Islet of Langerhans (tissue), 1 donor: Measurements from ENCODE around the gene LRRC75B.
"Not testable (repeated sequence)": the region's sequence is repeated elsewhere in the genome, so short reads cannot be mapped to it uniquely, and the experiment has no call there.

Experiments used
- FAIRE-seq: peaks from one replicate; lab custom pipeline; 2011; peaks lifted over from hg19 to GRCh38; lab: Jason Lieb, UNC

The LRRC75B gene

DNA sequence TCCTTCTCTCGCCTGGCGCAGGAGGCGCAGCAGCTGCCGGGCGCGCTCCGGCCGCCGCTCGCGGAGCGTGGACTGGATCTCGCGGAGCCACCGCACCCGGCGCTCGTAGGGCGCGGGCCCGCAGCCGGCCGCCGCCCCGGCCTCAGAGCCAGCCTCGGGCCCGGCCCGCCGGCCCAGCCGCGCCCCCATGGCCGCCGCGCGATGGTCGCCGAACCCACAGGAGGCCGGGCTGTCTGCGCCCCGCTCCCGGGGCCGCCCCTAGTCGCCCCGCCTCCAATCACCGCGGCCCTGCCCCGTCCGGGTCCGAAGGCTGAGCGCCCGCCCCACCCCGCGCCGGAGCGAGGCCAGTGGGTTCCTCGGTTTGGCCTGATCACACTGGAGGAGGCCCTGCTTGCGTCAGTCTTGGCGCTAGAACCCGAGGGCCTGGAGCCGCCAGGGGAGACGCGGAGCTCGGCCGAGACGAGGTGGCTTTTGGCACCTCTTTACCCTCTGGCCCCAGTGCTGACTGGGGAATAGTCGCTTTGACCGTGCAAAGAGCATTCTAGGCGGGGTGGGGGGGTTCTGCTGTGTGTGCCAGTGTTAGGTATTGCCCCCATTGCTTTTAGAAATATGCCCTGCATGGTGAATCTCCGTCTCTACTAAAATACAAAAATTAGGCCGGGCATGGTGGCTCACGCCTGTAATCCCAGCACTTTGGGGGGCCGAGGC lies at the start of gene LRRC75B:
Gene LRRC75B (minus strand): TSS at position 223 of the 708 bp plus-strand sequence. CDS start 34 bp downstream, at position 189.
- no peak for FAIRE-seq

DNA sequence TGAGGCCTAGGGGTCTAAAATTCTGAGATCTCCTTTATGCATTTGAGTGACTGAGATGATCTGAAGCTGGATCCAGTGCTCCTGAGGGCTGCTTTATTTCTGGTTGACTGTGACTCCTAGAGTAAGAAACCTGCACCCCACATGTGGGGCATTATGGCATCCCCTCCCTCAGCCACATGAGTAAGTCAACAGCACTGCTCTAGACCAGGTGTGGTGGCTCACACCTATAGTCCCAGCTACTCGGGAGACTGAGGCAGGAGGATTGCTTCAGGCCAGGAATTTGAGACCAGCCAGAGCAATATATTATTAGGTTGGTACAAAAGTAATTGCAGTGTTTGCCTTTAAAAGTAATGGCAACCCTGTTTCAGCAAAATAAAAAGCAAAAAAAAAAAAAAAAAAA lies 49.4 kb upstream of the LRRC75B start:
- FAIRE-seq: not testable (repeated sequence)

GRCh38 chr22:24636513-24636912 lies 43.6 kb upstream of the LRRC75B start:
- not testable (repeated sequence) for FAIRE-seq

- FAIRE-seq: not testable (repeated sequence)
Measured at GRCh38 chr22:24634776-24635389, 42.0 kb upstream of the LRRC75B start.

DNA sequence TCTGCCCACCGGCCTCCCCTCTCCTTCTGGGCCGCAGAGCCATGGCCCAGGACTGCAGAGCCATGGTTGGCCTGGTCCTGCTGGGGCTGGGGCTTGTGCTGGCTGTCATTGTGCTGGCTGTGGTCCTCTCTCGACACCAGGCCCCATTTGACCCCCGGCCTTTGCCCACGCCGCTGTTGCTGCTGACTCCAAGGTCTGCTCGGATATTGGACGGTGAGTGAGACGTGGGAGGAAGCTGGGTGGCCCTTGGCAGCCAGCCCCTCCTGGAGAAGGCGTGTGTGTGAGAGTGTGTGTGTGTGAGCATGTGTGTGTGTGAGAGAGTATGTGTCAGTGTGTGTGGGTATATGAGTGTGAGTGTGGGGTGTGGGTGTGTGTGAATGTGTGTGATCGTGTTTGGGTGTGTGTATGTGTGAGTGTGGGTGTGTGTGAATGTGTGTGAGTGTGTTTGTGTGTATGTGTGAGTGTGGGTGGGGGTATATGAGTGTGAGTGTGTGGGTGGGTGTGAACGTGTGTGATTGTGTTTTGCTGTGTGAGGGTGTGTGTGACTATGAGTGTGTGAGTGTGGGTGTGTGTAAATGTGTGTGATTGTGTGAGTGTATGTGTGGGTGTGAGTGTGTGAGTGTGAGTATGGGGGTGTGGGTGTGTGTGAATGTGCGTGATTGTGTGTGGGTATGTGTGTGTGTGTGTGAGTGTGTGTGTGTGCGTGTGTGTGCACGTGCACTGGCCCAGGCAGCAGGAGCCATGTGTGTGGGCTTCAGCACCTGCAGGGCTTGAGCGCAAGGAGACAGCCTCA lies 40.6 kb upstream of the LRRC75B start:
- not testable (repeated sequence) for FAIRE-seq

DNA sequence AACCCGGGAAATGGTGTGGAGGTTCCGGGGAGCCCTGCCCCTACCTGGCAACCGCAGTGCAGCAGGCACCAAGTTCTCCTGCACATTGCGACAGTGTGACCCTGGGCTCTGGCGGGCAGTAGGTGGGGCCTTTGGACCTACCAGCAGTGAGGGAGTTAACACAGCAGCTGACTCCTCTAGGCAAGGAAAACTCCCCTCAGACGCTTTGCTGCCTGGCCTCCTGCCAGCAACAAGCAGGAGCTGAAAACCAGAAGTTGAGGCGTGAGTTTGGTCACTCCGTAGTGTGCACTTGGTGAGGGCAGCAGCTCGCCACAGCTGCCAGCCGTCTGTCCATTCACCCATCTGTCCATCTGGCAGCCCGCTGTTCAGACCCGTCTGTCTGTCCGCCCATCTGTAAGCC lies 39.8 kb upstream of the LRRC75B start:
- FAIRE-seq: not testable (repeated sequence)

GRCh38 chr22:24631430-24632122 lies 38.7 kb upstream of the LRRC75B start:
- not testable (repeated sequence) for FAIRE-seq

DNA sequence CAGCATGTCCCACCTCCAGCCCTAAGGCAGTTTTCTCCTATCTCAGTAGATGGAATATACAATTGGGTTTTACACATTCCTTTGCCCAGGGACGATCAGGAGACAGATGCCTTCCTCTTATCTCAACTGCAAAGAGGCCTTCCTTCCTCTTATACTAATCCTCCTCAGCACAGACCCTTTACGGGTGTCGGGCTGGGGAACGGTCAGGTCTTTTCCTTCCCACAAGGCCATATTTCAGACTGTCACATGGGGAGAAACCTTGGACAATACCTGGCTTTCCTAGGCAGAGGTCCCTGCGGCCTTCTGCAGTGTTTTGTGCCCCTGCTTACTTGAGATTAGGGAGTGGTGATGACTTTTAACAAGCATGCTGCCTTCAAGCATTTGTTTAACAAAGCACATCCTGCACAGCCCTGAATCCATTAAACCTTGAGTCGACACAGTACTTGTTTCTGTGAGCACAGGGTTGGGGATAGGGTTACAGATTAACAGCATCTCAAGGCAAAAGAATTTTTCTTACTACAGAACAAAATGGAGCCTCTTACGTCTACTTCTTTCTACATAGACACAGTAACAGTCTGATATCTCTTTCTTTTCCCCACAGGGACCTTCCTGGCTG lies 38.0 kb upstream of the LRRC75B start:
- FAIRE-seq: not testable (repeated sequence)

GRCh38 chr22:24629069-24629468 lies 36.2 kb upstream of the LRRC75B start:
- FAIRE-seq: not testable (repeated sequence)

DNA sequence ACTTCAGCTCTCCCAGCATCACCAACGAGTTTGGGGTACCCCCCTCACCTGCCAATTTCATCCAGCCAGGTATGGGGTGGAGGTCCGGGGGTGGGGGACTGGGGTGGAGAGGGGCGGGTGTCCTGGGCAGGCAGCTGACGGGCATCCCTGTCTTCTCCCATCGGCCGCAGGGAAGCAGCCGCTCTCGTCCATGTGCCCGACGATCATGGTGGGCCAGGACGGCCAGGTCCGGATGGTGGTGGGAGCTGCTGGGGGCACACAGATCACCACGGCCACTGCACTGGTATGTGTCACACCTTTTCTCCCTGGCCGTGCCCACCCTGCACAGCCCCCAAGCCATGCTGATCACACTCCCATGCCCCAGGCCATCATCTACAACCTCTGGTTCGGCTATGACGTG lies 35.0 kb upstream of the LRRC75B start:
- not testable (repeated sequence) for FAIRE-seq

DNA sequence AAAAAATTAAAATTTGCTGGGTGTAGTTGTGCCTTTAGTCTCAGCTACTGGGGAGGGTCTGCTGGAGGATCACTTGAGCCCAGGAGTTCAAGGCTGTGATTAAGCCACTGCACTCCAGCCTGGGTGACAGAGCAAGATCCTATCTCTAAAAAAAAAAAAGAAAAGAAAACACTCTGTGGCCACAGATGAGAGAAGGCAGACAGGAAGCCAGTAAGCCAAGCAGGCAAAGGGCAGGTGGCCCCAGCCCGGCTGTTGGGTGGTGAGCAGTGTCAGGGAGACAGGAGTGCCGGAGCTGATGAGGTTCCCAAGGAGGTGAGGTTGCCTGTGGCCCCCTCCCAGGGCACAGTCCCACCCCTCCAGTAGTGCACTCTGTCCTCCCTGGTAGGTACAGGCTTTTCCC lies 29.7 kb upstream of the LRRC75B start:
- FAIRE-seq: not testable (repeated sequence)

GRCh38 chr22:24621244-24621643 lies 28.4 kb upstream of the LRRC75B start:
- FAIRE-seq: not testable (repeated sequence)

DNA sequence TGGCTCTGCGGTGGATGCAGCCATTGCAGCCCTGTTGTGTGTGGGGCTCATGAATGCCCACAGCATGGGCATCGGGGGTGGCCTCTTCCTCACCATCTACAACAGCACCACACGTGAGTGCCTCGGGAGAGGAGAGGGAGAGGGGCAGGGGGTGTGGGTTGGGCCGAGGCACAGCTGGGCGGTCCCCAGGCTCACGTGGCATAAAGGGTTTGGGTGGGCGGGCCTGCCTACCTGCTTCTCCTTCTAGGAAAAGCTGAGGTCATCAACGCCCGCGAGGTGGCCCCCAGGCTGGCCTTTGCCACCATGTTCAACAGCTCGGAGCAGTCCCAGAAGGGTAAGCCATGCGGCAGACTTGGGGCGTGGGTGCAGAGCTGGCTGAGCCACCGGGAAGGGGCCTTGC lies 21.9 kb upstream of the LRRC75B start:
- not testable (repeated sequence) for FAIRE-seq

DNA sequence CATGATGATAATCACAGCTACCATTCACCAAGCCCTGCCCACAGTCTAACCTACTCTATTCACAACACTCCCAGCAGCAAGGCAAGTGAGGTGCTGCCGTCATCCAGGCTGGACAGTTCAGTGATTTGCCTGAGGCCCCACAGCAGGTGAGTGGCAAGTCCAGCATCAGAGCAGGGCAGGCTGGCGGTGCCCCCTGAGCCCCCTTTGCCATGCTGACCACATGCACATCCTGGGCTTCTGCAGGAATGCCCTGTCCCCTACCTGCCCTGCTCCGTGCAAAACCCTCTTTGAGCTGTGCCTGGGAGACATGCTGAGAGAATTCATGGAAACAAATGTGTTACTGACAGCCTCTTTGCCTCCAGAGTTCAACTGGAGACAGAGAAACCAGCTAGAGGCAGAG lies 17.0 kb upstream of the LRRC75B start:
- not testable (repeated sequence) for FAIRE-seq

DNA sequence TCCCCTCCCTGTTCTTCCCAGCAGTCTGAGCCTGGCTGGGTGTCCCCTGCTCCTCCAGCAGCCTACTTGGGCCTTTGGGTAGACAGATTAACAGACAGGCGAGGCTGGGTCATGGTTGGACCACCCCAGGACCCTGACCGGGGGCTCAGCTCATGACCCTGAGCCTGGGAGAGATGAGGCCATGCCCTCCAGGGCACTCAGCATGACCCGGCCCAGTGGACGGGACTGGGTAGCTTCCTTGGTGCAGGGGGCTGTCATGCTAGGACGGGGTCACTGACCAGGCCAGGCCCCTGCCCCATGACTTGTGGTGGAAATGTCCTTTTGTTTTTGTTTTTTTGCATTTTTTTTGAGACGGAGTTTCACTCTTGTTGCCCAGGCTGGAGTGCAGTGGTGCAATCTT lies 15.5 kb upstream of the LRRC75B start:
- FAIRE-seq: not testable (repeated sequence)

- FAIRE-seq: not testable (repeated sequence)
Measured at GRCh38 chr22:24607429-24607983, 14.6 kb upstream of the LRRC75B start.

DNA sequence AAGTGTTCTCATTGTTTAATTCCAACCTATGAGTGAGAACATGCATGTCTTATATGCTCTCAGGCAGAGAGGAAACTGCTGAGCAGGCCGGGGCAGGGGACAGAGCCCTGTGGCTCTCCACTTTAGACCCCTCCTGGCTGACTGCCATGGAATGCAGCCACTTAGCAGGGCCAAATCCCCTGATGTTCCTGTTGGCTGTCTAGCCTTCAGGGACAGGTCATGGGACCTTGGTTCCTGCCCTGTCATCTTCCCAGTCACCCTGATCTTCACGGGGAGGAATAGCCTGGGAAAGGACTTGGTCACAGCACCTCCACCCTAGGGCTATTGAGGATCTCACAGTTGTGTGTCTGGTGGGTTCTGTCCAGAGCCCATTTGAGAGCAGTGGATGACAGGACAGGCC lies 13.5 kb upstream of the LRRC75B start:
- not testable (repeated sequence) for FAIRE-seq

DNA sequence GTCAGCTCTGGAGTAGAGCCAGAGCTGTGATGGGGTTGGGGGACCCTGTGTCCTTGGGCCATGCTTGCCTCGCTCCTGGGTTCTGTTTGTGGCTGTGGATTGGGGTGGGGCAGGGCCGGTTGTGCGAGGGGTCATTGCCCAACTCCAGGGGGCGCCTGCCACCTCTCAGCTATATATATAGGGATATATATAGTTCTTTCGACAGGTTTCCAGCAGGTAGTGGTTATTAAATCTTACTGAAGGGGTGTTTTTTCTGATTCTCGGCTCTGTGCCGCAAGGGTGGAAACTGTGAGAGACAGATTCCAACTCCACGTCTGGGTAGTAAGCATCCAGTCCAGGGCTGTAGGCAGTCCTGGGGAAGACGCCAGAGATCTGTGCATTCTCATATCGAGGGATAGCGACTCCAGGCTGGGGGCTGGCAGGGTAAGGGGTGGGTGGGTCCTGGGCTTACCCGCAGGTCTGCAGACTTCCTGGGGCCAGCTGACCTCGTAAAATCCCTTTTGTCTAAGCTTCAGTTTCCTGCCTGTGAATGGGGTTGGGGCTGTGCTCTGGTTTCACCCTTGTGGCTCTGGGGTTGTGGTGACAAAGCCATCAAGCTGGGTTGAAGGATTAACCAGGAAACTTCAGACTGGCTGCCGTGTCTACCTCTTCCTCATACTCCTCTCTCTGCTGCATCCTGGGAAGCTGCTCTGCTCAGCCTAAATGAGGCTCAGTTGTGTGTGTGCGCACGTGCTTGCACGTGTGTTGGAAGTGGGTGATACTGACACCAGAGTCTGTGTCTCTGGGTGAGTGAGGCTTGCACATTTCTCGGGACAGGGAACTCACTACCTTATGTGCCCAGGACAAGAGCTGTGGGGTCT lies 11.1 kb upstream of the LRRC75B start:
- FAIRE-seq: not testable (repeated sequence)

GRCh38 chr22:24602847-24603769 lies 10.2 kb upstream of the LRRC75B start, which contains the start of gene GGT1:
TSS of gene GGT1 (plus strand) at chr22:24603193. CDS start at chr22:24611082, 7,889 bp downstream.
- not testable (repeated sequence) for FAIRE-seq
